Esophagus squamous epithelium (tissue), 5 donors: ENCODE results near the gene BMPER. TPM values are rescaled to one million over a fixed set of nuclear protein-coding genes. Genes with fewer than 3 reads are reported as not detected.

Source experiments
- DNase-seq: peaks from one replicate; lab custom pipeline; 2025; lab: John Stamatoyannopoulos, UW
- H3K27ac ChIP-seq, 4 donors: fragments of 200-600 bp; sonication (generic); one replicate each; pipeline ENCODE4 v1.5.1; 2016 to 2019; ENCODE audit warnings: mild to moderate bottlenecking in 1 of 4
- H3K27me3 ChIP-seq, 4 donors: fragments of 200-600 bp; sonication (generic); 1 replicate in 3 of 4; 2 replicates in 1 of 4; pipeline versions ENCODE4 v1.5.1 to v1.6.0; 2017 to 2021; ENCODE audit warnings: antibody characterized with exemption in 1 of 4
- H3K36me3 ChIP-seq, 3 donors: fragments of 200-600 bp; sonication (generic); one replicate each; pipeline ENCODE4 v1.5.1; 2016 to 2019
- H3K4me1 ChIP-seq, 3 donors: fragments of 200-600 bp; sonication (generic); one replicate each; pipeline ENCODE4 v1.5.1; 2017 to 2019
- H3K4me3 ChIP-seq, 4 donors: fragments of 200-600 bp; sonication (generic); 1 replicate in 3 of 4; 2 replicates in 1 of 4; pipeline ENCODE4 v1.5.1; 2016 to 2019; ENCODE audit warnings: mild to moderate bottlenecking in 2 of 4, moderate library complexity in 1 of 4
- H3K9me3 ChIP-seq, 3 donors: fragments of 200-600 bp; sonication (generic); one replicate each; pipeline ENCODE4 v1.5.1; 2016 to 2019
- POLR2A ChIP-seq, 4 donors: fragments of 450-650 bp; IDR thresholded peaks; one replicate each; pipeline ENCODE4 v1.6.1; 2017; ENCODE audit warnings: antibody characterized with exemption in 4 of 4, mild to moderate bottlenecking in 4 of 4, moderate library complexity in 3 of 4
- WGBS, 2 donors: methylation state at CpG; one replicate each; pipeline ENCODE4 v1.1.5; 2018; 5-methylcytosine and 5-hydroxymethylcytosine counted together
- intact Hi-C: fragments of 100-400 bp; cut with DNase I; formaldehyde crosslinking; loops from one replicate; pipeline ENCODE4 v1.15.0; 2022
- total RNA-seq, 4 donors: library from RNA; depleted of rRNA; stranded (reverse); fragments of >200 nt; gene quantifications; one replicate each; pipeline ENCODE4 v1.1.0, GENCODE V29; 2016
- TF ChIP-seq, protein P1 (sequence below), 6 experiments: fragments of 450-650 bp in 4 of 6; fragments of 200-600 bp in 2 of 6; sonication (generic) in 2 of 6; IDR thresholded peaks; one replicate each; pipeline ENCODE4 v1.5.1; 2016 to 2019; ENCODE audit warnings: antibody characterized with exemption in 6 of 6, mild to moderate bottlenecking in 4 of 6, moderate library complexity in 4 of 6
- donor health status: DM: yes; HTN: yes; CAD: no.

The BMPER gene
- total RNA-seq, 4 donors from 2014 or later = 0.11 to 0.76 (median 0.34) TPM

- no peaks in the 10 kb centered on the region for H3K9me3 ChIP-seq
- H3K27ac ChIP-seq = no peak overlapping the region
- no peak overlapping the region for H3K4me3 ChIP-seq
- 42 to 47% methylated on average over 4 of the region's 4 CpGs for WGBS, 2 donors
- peaks cover 0 to 2% (median 0%) of the 10 kb centered on the region in 4 donors for H3K27me3 ChIP-seq
- TF ChIP-seq, protein P1, sequence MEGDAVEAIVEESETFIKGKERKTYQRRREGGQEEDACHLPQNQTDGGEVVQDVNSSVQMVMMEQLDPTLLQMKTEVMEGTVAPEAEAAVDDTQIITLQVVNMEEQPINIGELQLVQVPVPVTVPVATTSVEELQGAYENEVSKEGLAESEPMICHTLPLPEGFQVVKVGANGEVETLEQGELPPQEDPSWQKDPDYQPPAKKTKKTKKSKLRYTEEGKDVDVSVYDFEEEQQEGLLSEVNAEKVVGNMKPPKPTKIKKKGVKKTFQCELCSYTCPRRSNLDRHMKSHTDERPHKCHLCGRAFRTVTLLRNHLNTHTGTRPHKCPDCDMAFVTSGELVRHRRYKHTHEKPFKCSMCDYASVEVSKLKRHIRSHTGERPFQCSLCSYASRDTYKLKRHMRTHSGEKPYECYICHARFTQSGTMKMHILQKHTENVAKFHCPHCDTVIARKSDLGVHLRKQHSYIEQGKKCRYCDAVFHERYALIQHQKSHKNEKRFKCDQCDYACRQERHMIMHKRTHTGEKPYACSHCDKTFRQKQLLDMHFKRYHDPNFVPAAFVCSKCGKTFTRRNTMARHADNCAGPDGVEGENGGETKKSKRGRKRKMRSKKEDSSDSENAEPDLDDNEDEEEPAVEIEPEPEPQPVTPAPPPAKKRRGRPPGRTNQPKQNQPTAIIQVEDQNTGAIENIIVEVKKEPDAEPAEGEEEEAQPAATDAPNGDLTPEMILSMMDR (IDR thresholded peaks at IDR 0.05) = no peak
- TF ChIP-seq POLR2A (IDR thresholded peaks at IDR 0.05) = no peak
- no peaks in the 10 kb centered on the region for H3K36me3 ChIP-seq
- intact Hi-C loops = no loop called here
- no peak for DNase-seq
- H3K4me1 ChIP-seq = peaks cover 0 to 11% (median 0%) of the 10 kb centered on the region in 3 donors
Measured at GRCh38 chr7:33892945-33893344, 12.4 kb upstream of the BMPER start.

DNA sequence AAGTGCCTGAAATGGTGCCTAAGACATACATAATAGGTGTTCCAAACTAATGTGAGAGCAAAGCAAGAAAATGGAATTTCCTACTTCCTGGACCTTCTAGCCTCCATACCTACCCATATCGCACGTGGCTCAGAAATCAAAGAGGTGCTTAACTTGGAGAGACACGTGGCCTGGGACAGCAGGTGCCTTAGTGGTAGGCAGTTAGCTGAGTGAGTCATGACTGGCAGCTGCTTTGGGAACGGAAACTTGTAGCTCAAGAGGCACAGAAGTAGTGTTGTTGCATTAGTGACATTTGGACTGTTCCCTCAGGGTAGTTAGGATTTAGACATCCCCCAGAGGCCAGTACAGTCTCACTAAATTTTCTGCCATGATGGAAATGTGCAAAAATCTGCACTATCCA is 12.0 kb upstream of the BMPER start:
- DNase-seq = no peak
- H3K4me3 ChIP-seq = no peak overlapping the region
- H3K27ac ChIP-seq = no peak overlapping the region
- peaks cover 0 to 11% (median 0%) of the 10 kb centered on the region in 3 donors for H3K4me1 ChIP-seq
- intact Hi-C loops = no loop called here
- TF ChIP-seq, protein P1 (IDR thresholded peaks at IDR 0.05) = no peak
- TF ChIP-seq POLR2A (IDR thresholded peaks at IDR 0.05) = no peak
- H3K36me3 ChIP-seq = no peaks in the 10 kb centered on the region
- H3K9me3 ChIP-seq = no peaks in the 10 kb centered on the region
- 70 to 72% methylated on average over 4 of the region's 4 CpGs for WGBS, 2 donors
- peaks cover 0 to 2% (median 0%) of the 10 kb centered on the region in 4 donors for H3K27me3 ChIP-seq

DNA sequence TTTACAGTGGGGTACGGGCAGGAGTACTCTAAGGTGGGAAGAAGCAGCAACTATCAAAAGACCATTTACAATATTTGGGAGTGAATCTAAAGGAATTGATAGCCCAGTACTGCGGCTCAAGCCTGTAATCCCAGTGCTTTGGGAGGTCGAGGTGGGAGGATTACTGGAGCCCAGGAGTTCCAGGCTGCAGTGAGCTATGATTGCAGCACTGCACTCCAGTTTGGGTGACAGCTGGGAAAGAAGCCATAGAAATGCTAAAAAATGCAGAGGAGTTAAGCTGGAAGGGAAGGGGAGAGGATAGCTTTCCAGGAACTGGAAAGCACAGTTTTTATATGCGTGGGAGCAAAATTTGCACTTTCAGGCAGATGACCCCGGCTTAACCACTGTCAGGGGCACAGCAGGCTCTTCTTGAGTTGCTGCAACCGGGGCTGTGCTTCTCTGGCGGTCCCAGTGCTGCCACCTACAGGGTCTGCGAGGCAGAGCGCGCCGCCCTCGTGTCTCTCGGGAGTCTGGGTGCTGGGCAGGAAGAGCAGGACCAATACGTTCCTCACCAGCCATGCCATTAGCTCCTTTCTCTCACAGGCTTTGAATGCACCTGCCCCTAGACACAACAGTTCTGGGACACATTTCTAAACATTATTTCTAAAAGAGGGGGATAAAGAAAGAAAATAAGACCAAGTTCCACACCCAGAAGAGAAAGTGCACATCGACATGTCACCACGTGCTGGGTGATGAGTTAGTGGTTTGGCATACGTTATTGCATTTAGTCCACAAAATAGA is 10.1 kb upstream of the BMPER start:
- H3K27me3 ChIP-seq = peaks cover 0 to 11% (median 0%) of the 10 kb centered on the region in 4 donors
- TF ChIP-seq, protein P1 (IDR thresholded peaks at IDR 0.05) = peak; percentile 60 to 89 (median 76)
- no peak for TF ChIP-seq POLR2A (IDR thresholded peaks at IDR 0.05)
- no peak overlapping the region for H3K27ac ChIP-seq
- no peak for DNase-seq
- 13 to 20% methylated on average over 11 to 16 of the region's 17 CpGs for WGBS, 2 donors
- no peaks in the 10 kb centered on the region for H3K9me3 ChIP-seq
- peaks cover 0 to 11% (median 0%) of the 10 kb centered on the region in 3 donors for H3K4me1 ChIP-seq
- intact Hi-C loops = no loop called here
- H3K36me3 ChIP-seq = no peaks in the 10 kb centered on the region
- H3K4me3 ChIP-seq = peak overlapping the region in 1 of 4 donors; percentile 17

DNA sequence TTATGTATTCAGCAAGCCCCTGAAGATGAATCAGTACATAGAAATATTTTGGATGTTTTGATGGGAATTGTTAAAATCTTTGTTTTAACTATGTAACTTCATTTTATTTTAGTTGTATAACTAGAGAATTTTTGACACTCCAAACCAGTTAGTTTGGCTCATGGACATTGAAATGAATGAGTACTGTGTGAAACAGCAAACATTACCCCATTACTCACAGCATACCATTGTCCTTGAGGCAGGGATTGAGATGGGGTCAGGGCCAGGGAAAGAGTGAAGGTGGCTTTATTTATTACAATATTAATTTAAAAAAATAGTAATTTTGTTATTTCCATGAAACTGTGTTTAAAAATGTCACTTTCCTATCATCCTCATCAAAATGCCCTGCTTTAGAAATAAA is 4.8 kb upstream of the BMPER start:
- Histone ChIP-seq H3K4me3 (no peak overlapping the region), H3K36me3 (no peaks in the 10 kb centered on the region), H3K27me3 (peaks cover 0 to 57% (median under 1%) of the 10 kb centered on the region in 4 donors), H3K27ac (no peak overlapping the region), H3K9me3 (no peaks in the 10 kb centered on the region), H3K4me1 (peaks cover 1 to 22% (median 7%) of the 10 kb centered on the region in 3 donors)
- intact Hi-C loops = no loop called here
- TF ChIP-seq, protein P1 (IDR thresholded peaks at IDR 0.05) = no peak
- no peak for TF ChIP-seq POLR2A (IDR thresholded peaks at IDR 0.05)
- no peak for DNase-seq

GRCh38 chr7:33901199-33901598 is 4.1 kb upstream of the BMPER start:
- intact Hi-C loops = no loop called here
- Histone ChIP-seq H3K27ac (no peak overlapping the region), H3K9me3 (no peaks in the 10 kb centered on the region), H3K4me3 (no peak overlapping the region), H3K27me3 (peaks cover 0 to 64% (median 2%) of the 10 kb centered on the region in 4 donors), H3K4me1 (peaks cover 4 to 25% (median 7%) of the 10 kb centered on the region in 3 donors), H3K36me3 (no peaks in the 10 kb centered on the region)
- no peak for TF ChIP-seq POLR2A (IDR thresholded peaks at IDR 0.05)
- TF ChIP-seq, protein P1 (IDR thresholded peaks at IDR 0.05) = no peak
- no peak for DNase-seq
- 87 to 93% methylated on average over 4 of the region's 4 CpGs for whole genome bisulfite sequencing, 2 donors
